Hematopoietic multipotent progenitor cell treated with erythropoietin and hydrocortisone succinate and interleukin-3 and kit ligand, for 8 days (in vitro differentiated cells): ENCODE data around the gene NRIP3.
"Not testable (repeated sequence)": the region's sequence is repeated elsewhere in the genome, so short reads cannot be mapped to it uniquely, and the experiment has no call there.

Experiments
- DNase-seq: peaks from one replicate; pipeline ENCODE4 v3.0.0-alpha.2; 2015

NRIP3 gene

DNA sequence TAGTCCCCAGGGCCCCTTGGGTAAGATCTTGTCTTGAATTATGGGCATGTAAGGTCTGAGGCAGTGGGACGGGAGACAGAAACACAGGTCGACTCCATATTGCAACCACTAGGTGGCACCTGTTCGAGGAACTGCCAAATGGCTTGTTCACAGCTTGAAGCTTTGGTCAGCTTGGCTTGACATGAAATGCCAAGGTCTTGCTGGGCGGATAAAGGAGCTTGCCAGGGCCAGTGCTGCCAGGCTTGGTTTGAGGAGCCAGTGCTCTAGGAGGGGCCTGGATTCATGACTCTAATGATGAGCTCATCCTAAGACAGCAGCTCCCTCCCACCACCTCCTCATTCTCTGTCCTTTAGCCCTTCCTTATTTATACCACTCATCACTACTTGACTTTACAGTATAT, 11.9 kb upstream of the NRIP3 start:
- peak; percentile 79 for DNase-seq

DNA sequence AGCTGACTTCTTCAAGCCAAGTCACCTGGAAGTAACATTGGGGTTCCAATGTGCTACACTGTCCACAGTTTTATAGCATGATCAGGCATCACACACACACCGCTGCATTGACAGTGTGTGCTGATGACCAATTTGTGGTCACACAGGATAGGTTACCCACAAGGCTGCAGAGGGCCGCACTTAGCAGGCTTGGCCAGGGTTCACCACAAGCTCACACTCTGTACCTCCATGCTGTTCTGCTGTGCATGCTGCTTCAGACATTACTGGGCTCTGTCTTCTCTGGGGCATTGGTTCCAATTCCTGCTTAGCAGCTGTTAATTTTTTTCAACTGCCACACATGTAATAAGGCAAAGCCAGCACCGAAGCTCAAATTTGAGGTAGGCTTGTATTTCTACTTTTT, 11.0 kb upstream of the NRIP3 start:
- no peak for DNase-seq

DNA sequence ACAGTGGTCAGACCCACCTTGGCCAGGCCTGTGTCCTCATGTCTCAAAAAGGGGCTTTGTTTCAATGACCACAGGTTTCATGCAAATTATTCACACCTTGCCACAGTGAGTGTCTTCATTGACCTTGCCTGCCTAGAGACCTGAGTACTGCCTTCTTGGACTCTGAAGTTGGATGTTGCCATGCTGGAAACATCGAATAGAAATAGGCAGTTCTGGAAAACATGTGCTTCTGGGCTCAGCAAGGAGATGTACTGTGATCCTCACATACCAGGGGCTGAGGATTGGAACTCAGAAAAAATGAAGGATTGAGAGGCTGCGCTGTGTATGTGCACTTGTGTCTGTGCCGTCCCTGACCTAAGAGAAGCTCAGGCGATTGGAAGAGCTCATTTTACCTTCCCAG, 9.6 kb upstream of the NRIP3 start:
- no peak for DNase-seq

DNA sequence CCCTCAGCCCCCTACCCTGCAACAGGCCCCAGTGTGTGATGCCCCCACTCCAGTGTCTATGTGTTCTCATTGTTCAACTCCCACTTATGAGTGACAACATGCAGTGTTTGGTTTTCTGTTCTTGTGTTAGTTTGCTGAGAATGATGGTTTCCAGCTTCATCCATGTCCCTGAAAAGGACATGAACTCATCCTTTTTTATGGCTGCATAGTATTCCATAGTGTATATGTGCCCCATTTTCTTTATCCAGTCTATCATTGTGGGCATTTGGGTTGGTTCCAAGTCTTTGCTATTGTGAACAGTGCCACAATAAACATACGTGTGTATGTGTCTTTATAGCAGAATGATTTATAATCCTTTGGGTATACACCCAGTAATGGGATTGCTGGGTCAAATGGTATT, 5.7 kb upstream of the NRIP3 start:
- not testable (repeated sequence) for DNase-seq

DNA sequence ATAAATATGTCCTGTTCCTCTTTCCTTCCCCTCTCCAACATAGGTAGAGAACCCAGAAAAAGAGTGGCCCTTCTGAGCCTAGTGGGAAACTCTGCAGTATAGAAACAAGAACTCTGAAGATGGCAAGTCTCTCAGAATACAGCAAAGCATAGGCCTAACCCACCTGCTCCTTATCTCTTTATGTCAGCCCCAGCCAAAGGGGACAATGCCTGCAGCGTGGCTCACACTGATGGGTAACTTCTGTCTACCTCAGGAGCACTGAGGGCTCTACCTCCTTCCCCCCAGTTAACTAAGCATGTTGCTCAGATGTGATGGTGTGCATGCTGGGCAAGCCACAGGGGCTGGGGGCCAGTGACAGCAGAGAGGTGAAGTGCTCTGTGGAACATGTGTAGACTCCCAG, 4.9 kb upstream of the NRIP3 start:
- DNase-seq, result peak; percentile 82

DNA sequence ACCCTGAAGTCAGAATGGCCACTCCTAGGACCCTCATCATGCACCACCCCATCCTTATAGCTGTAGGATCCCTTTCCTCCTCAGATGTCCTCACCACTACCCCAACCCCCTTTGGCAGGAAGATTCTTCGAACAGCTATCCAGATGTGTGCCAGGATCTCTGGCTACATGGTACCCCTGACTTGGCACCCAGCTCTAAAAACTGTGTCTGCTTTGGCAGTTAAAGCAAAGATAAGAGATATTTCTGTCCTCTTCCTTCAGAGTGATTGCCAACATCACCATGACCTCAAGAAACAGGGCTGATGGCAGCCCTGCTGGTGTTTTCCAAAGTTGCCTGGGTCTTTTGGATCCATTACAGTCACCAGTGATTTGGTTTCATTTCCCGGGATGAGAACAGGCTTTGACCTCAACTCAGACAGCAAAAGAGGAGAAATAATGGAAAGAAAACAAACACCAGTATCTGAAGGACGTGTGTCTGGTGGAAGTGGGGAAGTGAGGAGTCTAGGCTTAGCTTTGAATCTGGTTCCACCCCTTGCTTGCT, 4.3 kb upstream of the NRIP3 start:
- DNase-seq, result peak; percentile 76

DNA sequence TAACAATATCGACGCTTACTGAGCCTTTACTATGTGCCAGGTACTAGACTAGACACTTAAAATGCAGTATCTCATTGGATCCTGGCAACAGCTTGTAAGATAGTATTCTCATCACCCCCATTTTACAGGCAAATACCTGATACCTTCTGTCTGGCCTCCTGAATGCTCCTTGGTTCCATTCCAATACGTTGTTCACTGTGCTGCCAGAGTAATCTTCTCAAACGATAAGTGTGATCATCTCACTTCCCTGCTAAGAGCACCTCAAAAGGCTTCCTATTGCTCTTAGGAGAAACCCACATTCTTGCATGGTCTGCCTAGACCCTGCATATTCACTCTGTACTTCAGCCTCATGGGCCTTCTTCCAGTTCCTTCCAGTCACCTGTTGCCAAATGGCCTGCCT, 1.3 kb upstream of the NRIP3 start:
- no peak for DNase-seq

DNA sequence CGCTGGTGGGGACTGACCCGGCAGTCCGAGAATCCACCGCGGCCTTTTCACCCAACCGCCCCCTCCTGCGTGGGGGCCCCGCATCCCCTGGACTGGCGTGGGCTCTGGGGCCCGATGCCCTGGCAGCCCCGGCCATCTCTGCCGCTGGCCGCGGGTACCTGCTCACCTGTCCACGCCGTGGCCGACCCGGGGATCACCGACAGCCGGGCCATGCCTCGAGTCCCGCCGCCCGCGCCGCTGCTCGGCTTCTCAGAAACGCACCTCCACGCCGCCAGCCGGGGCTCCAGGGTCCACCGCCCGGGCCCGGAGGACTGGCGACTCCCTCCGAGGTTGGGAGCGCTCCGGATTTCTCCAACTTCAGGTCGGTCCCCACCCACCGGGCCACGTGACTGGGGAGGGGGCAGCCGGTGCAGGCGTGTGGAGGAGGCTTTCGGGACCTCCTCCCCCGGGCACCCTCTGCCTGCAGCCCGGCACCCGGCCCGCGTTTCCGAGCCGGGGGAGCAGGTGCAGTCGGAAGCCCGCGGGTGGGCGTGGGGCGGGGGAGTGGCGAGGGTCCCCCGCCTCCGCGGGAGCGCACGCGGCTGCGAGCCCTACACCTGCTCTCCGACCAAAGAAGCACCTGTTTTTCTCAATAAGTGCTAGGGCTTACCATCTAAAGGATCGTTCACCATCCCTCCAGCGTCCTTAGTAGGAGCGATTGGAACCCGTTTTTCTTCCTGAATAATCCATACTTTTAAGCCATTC, 554 bp upstream of the NRIP3 start:
- no peak for DNase-seq

DNA sequence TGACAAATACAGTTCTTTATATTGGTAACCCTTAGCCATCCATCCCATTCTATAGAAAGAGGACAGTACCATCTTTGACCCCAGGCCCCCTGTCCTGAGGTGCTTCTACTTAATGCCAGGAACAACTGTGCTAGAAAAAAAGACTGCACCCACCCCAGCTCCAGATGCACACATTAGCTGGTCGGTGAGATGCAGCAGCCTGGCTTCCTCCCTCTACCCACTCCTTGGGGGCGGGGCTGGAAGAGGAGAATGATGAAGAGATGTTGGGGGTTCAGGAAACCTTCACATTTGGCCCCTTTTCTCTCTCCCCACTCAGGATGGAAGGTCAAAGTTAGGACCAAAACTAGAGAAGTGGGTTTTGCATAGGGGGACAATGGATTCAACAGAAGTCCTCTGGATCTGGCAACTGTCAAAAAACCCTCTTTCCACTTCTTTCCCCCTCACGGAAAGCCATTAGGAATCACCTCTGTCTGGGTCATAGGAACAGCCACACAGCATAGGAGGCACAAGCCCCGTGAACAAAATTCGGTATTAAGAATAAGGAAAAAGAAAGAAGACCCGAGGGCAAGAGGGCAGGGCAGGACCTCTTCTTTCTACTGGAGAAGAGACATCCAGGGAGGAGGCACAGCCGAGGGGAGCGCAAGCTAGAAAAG, 755 bp downstream of the NRIP3 start:
- no peak for DNase-seq

DNA sequence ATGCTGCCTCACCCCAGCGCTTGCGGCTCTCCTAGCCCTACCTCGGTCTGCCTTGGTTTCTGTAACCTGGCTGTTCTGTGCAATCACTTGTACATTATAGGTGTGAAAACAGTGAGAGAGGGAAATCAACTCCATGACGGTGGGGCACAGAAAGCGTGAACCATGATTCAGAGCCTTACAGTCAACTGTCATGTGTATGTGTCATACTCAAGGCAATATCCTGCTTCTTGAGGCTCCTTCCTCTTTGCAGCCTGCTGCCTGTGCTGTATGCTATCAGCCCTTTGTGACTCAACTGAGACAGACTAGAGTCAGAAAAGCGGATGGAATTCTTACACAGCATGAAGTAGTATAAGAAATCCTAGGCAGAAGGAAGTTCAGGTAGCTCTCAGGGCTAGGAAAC, 2.1 kb downstream of the NRIP3 start:
- peak; percentile 41 for DNase-seq

DNA sequence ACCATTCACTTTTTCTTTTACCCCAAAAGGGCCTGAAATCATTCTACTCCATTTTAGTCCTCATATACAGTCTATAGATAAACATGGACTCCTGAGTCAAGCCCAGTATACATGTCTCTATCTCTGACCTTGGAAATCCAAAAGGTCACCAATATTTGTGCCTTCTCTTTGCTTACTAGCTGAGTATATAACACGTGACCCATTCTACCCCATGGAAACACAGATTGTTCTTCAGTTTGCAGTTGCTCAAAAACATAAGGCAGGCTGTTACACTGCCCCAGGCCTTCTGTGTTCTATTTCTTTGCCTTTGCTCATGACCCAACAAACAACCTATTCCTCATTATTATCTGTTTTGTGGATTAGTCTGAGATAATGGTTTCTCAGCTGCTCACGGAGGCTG, 5.8 kb downstream of the NRIP3 start:
- no peak for DNase-seq

DNA sequence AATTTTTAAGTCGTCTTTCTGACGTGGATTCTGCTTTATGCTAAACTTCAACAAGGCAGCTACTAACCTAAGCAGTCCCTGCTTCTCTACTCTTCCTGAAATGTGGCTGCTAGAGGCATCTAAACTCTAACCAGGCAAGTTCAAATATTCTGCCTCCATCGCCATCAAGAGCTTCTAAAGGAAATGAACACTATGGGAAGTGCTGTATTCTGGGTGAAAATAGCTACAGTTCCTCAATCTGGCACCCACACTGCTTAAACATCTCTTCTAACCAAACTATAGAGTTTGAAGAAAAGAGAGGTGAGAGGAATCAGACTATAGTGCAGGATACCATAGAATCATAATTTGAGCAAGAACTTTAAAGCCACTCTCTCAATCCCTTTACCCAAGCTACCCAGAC, 6.3 kb downstream of the NRIP3 start:
- DNase-seq, result no peak

DNA sequence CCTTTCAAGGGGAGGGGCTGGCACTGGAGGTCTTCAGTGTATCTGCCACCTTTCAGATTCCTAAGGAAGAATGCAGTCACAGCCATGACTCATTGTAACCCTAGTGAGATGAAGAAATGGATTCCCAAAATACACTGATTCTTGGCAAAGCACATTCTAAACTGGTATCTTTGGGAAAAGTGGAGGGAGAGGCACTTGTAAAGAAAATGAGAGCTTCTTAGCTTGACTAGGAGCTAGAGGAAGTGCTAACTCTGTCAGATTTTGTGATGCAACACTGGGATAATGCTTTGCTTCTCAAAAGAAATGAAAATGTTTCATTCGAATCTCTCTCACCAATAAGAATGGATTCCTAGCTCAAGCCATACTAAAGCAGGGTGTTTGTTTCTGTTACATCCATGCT, 14.3 kb downstream of the NRIP3 start:
- no peak for DNase-seq

DNA sequence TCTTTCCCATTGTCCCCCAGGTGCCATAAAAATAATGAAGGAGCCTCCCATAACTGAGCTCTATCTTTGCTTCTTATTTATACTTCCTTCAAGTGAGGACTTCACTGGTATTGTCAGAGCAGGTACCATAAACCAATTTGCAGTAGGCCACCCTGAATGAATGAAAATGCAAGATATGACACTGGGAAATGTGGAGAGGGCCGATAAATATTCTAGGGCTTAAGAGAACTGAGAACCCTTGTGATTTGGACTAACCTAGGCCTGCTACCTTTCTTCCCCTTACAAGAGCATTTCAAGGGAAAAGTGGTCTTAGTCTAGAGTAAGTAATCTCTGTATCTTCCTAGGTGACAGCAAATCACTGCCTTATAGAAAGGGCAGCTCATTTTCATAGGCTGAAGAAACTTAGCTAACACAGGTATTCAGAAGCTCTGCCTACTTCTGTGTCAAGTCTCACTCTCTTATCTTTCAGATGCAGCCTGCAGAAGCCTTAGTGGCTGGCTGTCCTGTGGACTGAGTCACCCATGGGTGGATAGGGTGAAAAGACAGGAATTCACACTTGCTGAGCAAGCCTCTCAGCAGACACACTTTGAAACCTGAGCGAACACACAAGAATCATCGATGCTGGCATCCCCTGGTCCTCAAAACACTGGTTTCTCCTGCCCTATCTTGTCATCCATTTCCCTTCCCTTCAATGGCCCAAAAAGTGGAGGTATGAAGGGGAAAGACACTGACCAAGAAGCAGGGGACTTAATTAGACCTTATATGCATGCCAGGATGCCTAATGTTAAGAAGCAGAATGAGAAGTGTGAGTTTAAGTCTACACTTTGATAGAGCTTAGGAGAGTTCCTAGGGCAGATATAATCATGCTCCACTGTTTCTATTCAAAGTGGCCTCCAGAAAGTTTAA, 15.2 kb downstream of the NRIP3 start:
- peak; percentile 90 for DNase-seq

DNA sequence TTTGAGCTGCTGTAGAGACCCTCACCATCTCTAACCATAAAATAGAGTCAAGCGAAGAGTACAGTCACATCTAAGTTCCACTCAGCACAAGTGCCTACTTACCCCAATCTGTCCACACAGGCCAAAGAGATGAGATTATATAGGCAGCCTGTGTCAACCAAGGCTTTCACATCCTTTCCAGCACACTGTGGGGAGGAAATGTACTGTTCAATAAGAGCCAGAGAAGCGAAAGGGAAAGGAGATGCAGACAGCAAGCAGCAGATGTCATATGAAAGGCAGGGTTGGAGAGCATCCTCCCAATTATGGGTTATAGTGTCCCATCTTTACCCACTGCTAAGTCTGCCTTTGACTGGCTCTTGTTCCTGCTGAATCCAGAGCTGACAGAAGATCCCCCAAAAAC, 16.4 kb downstream of the NRIP3 start:
- no peak for DNase-seq

DNA sequence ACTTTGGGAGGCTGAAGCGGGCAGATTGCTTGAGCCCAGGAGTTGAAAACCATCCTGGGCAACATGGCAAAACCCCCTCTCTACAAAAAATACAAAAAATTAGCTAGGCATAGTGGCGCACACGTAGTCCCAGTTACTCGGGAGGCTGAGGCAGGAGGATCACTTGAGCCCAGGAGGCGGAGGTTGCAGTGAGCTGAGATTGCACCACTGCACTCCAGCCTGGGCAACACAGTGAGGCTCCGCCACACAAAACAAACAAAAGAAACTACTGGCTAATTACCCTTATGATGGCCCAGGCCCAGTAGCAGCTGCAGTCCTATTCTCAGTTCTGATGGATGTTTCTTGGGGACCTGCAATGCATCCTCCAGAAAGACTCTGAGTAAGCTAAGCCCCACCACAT, 17.0 kb downstream of the NRIP3 start:
- DNase-seq, result not testable (repeated sequence)

DNA sequence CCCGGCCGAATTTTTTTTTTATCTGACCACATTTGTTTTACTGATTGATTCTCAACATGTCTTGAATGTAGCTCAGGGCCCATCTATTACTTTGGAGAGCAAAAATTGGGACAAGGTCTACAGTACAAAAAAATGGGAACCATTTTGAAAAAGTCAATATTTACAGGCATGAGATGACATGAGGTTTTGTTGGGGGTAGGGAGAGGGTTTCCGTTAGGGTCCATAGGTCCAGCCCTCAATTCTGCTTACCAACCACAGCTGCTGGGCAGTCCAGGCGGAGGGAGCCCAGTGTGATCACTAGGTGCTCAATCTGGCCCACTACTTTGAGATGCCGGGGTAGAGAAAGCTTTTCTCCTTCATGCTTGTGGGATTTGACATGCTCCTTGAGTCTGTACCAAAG, 18.3 kb downstream of the NRIP3 start:
- no peak for DNase-seq

DNA sequence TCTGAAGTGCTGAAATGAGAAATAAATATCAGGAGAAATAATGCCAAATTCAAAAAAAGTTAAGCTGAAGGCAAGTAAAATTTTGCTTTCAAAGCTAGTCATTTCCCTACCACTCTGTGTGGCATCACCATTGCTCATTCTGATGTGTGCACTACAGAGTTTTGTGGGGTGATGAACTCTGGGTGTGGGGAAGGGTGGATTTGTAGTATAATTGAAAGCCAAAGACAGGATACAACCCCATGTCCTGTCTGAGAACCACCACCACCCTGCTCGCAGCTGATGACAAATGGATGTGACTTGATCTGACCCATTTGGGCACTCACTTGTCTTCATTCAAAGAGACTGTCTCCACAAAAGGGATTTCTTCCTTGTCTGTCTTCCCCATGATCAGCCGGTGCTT, 20.2 kb downstream of the NRIP3 start:
- no peak for DNase-seq

DNA sequence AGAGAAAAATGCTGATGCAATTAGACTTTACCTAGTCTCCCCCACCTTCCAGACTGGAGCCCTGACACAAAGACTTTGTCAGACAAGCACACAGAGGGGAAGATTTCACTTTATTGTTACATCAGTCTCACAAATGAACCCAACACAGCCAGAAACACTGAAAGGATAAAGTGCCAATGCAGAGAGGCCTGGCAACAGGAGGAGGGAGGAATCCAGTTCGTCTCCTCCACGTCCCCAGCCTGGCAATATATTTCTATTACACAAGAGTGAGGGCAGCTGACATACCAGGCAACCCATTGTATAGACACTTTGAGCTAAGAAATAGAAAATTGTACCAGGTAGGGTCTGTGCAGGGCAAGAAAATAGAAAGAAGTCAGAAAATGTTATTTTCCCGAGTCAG, 23.3 kb downstream of the NRIP3 start:
- DNase-seq, result no peak

DNA sequence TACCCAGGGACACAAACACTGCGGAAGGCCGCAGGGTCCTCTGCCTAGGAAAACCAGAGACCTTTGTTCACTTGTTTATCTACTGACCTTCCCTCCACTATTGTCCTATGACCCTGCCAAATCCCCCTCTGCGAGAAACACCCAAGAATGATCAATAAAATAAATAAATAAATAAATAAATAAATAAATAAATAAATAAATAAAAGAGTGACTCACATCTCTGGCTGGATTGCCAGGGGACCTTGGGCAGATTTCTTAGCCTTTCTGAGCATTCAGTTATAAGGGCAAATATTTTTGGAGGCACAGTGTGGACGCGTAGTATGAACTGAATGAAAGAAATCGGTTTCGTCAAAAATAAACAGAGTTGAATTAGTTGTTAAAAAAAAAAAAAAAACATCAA, 24.4 kb downstream of the NRIP3 start:
- not testable (repeated sequence) for DNase-seq

DNA sequence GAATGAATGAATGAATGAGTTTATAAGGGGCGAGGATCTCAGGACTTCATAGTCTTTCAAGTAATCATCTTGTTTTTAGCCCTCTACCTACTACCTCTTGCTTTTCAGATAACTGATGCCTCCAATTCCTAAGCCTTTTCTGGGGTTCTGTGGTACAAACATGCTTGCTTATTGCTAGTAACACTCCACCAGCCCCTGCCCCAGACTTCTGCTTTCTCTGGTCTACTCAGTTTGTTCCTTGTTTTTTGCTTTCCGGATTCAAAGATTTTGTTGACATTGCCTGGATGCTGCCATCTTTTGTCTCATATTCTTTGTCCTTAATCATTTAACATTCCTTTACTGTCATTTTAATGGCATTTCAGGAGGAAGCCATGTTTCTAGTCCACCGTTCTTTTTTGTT, 30.7 kb downstream of the NRIP3 start:
- DNase-seq, result no peak

DNA sequence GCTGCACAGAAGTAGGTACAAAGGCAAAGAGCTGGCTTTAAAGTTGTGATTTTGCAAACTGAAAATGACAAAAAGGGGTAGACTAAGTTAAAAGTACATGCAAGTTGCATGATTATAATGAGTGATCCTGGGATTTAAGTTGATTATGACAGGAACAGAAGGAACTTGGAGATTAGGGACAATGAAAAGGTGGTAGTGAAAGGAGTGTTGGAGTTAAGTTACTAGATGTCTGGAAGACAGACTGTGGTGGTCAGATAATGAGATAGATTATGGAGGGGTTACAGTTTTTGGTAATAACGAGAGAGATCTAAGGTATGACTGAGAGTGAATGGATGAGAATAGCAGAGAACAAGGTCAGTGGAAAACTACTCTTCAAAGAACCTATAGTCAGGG, 31.9 kb downstream of the NRIP3 start:
- DNase-seq, result peak; percentile 38

DNA sequence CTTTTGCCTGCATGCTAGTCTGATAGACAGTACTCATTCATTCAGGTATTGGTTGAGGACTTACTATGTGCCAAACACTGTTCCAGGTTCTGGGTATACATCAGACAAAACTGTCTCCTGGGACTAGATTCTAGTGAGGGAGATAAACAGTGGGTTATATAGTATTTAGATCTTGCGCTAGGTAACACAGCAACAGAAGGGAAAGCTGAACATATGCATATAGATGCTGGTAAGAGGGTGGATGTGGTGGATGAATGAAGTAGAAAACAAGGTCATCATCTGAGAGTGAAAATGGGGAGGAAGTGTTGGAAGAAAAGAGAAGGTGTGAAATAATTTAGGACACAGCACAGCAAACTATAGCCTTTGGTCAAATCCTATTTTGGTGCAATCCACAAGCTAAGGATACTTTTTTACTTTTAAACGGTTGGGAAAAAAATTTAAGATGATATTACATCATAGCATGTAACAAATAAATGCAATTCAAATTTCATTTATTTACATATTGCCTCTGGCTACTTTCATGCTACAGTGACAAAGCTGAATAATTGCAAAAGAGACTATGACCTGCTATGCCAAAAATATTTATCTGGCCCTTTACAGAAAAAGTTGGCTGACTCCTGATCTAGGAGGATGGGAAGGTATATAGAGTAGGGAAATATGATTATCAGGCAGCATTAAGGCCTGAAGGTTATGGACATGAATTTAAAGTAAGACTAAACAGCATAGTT, 32.4 kb downstream of the NRIP3 start:
- DNase-seq, result no peak
